ENCODE results near the gene DCAKD.

DCAKD gene

DNA sequence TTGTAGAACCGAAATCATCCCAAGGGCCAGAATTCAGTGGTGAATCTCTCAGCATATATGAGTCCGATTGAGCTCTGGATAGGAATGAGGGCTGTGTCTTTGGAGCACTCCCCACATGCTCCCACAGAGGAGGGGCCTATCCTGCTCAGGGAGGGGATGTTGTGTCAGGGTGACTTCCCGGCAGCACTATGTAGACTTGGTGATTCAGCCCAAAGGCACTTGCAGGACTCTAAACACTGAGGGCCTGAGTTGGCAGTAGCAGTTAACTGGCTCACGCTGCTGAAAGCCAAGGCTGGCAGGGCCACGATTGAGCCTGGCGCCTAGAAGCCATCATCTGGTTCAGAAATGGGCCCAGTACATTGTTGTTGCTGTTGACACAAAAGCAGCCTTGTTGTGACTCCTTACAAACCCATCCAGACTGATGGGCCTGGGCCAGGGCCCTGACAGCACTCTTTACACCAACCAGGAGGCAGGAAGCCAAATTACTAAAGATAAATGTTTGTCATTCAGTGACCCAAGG lies 41.5 kb upstream of the DCAKD start:
- TF ChIP-seq, protein P1, sequence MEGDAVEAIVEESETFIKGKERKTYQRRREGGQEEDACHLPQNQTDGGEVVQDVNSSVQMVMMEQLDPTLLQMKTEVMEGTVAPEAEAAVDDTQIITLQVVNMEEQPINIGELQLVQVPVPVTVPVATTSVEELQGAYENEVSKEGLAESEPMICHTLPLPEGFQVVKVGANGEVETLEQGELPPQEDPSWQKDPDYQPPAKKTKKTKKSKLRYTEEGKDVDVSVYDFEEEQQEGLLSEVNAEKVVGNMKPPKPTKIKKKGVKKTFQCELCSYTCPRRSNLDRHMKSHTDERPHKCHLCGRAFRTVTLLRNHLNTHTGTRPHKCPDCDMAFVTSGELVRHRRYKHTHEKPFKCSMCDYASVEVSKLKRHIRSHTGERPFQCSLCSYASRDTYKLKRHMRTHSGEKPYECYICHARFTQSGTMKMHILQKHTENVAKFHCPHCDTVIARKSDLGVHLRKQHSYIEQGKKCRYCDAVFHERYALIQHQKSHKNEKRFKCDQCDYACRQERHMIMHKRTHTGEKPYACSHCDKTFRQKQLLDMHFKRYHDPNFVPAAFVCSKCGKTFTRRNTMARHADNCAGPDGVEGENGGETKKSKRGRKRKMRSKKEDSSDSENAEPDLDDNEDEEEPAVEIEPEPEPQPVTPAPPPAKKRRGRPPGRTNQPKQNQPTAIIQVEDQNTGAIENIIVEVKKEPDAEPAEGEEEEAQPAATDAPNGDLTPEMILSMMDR (IDR thresholded peaks at IDR 0.05; ENCODE audit: low read depth, low read length), result no peak
- H3K4me3 ChIP-seq (ENCODE audit: low read depth, low read length), result no peak overlapping the region

DNA sequence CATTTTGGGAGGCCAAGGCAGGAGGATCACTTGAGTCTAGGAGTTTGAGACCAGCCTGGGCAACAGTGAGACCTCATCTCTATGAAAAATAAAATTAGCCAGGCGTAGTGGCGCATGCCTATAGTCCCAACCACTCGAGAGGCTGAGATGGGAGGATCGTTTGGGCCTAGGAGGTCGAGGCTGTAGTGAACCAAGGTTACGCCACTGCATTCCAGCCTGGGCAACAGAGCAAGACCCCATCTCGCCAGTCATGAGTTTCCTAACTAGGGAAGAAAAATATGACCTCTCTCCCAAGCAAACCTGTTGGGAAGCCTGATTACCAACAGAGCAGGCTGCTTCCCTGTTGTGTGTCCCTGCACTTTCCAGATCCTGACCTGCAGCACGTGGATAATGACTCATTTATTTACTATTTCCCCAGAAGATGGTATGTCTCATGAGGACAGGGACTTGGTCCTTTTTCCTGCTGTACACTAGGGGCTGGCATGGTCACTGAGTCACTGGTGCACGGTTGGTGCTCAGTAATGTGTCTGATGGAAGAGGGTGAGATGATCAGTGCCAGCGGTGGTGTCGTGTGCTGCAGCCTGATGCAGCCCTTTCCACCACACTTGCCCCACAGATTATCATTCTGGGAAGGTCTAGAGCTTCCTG lies 40.5 kb upstream of the DCAKD start:
- no peak overlapping the region for H3K4me3 ChIP-seq (ENCODE audit: low read depth, low read length)
- TF ChIP-seq, protein P1 (IDR thresholded peaks at IDR 0.05; ENCODE audit: low read depth, low read length), result no peak

- no peak overlapping the region for H3K4me3 ChIP-seq (ENCODE audit: low read depth, low read length)
- TF ChIP-seq, protein P1 (IDR thresholded peaks at IDR 0.05; ENCODE audit: low read depth, low read length), result no peak
Observed at GRCh38 chr17:45090711-45091110, 39.3 kb upstream of the DCAKD start.

DNA sequence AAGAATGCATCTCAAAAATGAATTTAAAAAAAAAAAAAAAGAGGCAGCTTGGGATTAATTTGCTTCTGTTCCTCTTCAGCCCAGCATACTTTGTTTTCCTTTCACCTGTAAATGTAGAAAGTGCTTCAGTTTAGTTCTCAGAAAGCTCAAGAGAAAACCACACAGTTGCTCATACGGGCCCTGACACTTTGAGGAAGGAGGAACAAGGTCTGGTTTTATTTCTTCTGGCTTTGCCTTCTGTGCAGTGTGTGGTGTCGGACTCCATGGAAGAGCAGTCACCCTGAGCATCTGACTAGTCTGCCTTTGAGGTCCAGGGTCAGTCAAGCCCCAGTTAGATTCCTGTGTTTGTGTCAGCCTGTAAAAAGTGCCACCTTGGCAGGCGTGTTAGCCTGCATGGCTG lies 37.3 kb upstream of the DCAKD start:
- TF ChIP-seq, protein P1 (IDR thresholded peaks at IDR 0.05; ENCODE audit: low read depth, low read length), result no peak
- no peak overlapping the region for H3K4me3 ChIP-seq (ENCODE audit: low read depth, low read length)

DNA sequence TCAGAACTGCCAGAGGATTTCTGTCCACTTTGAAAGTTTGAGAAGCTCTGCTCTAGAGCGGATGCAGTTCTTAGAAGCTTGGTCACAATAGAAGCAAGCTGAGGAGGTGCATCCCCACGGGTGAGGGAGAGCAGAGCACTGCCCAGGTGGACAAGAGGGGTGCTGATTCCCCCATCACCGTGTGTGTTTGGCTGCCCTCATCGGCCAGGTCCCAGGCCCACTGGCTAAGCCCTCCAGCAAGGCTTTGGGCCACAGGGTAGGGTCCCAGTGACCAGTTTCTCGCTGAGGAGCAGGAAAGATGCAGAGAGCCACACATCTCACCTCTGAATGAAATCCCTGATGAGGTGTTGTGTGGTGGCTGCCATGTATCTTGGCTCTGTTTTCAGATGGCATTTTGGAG lies 36.5 kb upstream of the DCAKD start:
- TF ChIP-seq, protein P1 (IDR thresholded peaks at IDR 0.05; ENCODE audit: low read depth, low read length), result no peak
- H3K4me3 ChIP-seq (ENCODE audit: low read depth, low read length), result no peak overlapping the region

DNA sequence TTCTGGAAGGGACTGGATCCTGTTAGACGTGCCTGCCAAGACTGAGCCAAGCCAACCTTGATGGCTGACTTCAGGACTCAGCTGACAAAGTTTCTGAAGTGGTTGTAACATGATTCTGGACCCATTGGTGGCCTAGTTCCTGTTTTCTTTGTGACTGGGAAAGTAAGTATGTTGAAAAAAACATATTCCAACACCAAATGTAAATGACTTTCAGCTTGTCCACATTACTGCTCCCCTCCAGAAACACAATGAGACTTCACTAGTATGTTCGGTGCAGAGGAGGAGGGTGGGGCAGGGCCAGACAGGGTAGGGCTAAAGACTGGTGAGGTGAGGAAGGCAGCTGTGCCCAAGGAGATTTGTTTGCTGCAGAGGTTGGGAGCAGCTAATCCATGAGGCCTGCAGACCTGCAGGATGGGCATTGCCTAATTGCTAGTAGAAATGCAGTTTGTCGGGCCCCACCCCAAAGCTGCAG lies 36.1 kb upstream of the DCAKD start:
- H3K4me3 ChIP-seq (ENCODE audit: low read depth, low read length), result no peak overlapping the region
- TF ChIP-seq, protein P1 (IDR thresholded peaks at IDR 0.05; ENCODE audit: low read depth, low read length), result no peak

DNA sequence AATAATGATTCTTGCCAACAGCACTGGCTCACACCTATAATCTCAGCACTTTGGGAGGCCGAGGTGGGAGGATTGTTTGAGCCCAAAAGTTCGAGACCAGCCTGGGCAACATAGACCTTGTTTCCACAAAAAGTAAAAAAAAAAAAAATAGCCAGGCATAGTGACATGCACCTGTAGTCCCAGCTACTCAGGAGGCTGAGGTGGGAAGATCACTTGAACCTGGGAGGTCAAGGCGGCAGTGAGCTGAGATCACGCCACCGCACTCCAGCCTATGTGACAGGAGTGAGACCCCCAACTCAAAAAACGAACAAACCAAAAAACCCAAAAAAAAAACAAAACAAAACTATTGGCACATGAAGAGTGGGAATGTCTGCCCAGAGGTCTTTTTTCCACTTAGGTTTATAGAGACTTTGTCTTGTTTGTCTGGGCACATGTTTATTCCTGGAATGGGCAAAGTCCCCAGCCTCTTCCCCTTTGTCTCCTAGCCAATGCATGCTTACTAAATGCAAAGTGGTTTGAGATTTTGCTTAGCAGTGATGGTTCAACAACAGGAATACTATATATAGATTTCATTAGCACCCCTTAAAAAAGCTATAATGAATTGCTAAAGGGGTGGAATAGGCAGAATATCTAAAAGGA lies 35.6 kb upstream of the DCAKD start:
- TF ChIP-seq, protein P1 (IDR thresholded peaks at IDR 0.05; ENCODE audit: low read depth, low read length), result no peak
- H3K4me3 ChIP-seq (ENCODE audit: low read depth, low read length), result no peak overlapping the region
